HFF-Myc (cell line): ENCODE data around the gene AICDA.

Experiments
- DNase-seq: peaks from one replicate; pipeline ENCODE4 v3.0.0-alpha.2; 2011; ENCODE audit warnings: low read depth; ENCODE audit errors: extremely low read depth
- H3K4me3 ChIP-seq: replicated peaks from 2 replicates; pipeline ENCODE4 v1.5.1; 2011; ENCODE audit warnings: low read depth, mild to moderate bottlenecking, control low read depth, low read length
- TF ChIP-seq, protein P1 (sequence below): IDR thresholded peaks from 2 replicates; pipeline ENCODE4 v1.5.1; 2012; ENCODE audit warnings: mild to moderate bottlenecking, low read depth, low read length, control low read depth; ENCODE audit errors: missing control alignments

AICDA gene

DNA sequence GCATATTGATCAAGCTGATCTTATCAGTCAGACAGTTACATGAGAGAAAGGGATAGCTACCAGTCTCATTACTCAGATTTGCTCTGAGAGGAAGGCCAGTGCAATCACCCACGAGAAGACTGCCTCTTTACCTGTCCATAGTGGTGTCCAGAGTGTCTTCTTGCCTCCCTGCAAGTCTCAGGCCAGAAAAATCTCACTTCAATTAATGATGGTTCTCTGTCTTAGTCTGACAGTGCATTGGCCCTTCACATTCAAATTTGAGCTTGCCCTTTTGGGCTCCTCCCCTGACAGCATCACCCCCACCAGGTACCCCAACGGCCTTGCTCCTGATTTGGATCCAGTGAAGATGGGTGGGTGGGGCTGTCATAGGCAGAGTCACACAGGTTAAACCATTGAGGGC, at the start of gene AICDA:
Gene AICDA (minus strand): TSS at position 231 of the 400 bp plus-strand sequence. CDS start 92 bp downstream, at position 139.
- TF ChIP-seq, protein P1, sequence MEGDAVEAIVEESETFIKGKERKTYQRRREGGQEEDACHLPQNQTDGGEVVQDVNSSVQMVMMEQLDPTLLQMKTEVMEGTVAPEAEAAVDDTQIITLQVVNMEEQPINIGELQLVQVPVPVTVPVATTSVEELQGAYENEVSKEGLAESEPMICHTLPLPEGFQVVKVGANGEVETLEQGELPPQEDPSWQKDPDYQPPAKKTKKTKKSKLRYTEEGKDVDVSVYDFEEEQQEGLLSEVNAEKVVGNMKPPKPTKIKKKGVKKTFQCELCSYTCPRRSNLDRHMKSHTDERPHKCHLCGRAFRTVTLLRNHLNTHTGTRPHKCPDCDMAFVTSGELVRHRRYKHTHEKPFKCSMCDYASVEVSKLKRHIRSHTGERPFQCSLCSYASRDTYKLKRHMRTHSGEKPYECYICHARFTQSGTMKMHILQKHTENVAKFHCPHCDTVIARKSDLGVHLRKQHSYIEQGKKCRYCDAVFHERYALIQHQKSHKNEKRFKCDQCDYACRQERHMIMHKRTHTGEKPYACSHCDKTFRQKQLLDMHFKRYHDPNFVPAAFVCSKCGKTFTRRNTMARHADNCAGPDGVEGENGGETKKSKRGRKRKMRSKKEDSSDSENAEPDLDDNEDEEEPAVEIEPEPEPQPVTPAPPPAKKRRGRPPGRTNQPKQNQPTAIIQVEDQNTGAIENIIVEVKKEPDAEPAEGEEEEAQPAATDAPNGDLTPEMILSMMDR, result no peak
- H3K4me3 ChIP-seq, result no peak within 1 kb of the TSS
- no peak for DNase-seq

DNA sequence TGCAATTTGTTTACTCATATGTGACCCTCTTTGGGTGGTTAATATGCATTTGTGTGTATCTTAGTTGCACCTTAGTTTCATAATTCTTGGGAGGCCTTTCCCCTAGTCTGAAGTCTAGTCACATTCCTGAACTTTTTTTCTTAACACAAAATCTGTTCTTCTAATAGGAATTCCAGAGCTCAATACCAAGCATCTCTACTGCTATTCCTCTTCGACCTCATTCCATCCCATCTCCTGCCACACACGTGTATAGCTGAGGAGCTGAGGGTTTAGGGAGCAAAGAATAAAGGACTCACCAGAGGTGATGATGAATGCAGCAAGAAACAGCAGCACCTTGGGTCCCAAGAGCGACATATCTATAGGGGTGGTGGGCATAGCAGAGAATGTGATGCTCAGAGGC, 49.1 kb upstream of the AICDA start:
- no peak for DNase-seq
- H3K4me3 ChIP-seq, result no peak overlapping the region

DNA sequence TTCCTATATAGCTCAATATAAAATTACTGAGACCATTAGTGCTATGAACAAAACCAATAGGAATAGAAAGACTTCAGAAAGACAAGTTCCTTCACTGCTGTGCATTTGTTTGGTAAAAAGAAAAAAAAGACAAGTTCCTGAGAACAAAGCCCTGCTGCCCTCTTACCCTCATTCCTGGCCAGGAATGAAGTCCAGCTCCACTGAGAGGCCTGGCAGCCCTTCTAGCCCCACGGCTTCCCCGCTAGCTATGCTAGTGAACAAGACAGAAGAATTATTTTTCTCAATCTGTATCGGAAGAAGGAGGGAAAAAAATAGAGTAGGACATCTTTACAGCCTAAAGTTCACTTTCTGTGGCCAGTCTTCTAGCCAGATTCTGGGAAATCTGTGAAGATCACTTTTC, 48.4 kb upstream of the AICDA start:
- no peak for DNase-seq
- no peak overlapping the region for H3K4me3 ChIP-seq
- TF ChIP-seq, protein P1, result no peak

More for the DNA sequence above, 49.1 kb upstream of the AICDA start:
- TF ChIP-seq, protein P1, result no peak

DNA sequence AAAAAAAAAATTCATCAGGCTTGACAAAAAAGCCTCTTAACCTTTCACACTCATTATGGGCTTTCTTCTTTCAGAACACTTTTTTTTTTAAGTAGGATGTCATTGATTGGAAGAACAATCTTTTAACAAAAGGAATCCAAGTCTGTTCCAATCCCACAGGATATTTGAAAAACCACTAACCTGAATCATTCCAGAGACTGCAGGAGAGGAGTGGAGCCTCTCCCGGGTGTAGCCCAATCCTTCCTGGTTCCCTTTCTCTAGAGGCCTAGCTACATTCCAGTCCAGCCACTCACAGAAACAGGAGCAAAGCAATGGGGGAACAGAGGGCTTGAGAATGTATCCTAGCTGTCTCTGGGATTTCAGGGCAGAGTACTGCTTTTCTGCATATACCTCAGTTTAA, 45.7 kb upstream of the AICDA start:
- no peak for DNase-seq
- H3K4me3 ChIP-seq, result no peak overlapping the region
- TF ChIP-seq, protein P1, result no peak

DNA sequence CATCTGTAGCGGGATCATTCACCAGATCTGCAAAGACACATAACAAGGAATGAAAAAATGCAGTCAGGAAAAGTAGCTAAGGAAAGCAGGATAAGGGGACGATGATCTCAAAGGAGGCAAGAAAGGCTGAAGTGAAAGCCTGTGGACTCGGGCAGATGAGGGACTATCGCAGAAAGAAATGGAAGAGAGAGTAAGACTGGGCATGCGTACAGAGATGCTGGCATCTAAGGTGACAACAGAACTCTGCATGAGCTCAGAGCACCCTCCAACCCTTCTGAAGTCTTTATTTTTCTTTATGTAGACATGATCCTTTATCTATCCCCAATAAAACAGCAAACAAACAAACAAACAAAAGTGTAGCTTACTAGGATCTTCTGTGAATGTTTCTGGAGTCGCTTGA, 42.8 kb upstream of the AICDA start:
- TF ChIP-seq, protein P1, result no peak
- DNase-seq, result no peak
- no peak overlapping the region for H3K4me3 ChIP-seq

DNA sequence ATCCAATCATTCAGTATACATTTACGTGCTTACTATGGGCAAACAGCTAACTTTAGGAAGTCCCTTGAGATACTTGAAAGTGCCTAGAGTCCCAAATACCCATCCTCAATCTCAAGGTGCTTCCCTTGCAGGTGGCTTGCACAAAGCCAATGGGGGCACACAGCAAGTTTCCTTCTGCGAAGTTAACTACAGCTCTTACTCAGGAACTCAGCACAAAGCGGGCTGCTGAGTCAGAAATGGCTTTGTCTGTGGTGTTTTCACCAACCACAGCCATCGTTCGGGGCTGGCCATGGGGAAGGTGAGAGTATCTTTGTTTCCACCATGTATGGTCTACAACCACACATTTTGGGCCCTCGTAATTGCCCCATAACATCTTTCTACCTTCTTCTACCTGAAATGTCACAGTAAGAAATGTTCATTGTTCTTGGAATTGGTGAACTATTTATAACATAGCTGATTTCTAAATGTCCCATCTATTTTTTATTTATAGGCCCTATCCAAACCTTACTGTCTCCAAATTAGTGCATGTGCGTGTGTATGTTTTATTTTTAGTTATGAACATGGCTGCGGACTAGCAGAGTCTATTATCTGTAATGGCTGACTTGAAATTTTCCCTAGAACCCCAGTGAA, 36.0 kb upstream of the AICDA start:
- no peak for DNase-seq
- TF ChIP-seq, protein P1, result no peak
- H3K4me3 ChIP-seq, result no peak overlapping the region

DNA sequence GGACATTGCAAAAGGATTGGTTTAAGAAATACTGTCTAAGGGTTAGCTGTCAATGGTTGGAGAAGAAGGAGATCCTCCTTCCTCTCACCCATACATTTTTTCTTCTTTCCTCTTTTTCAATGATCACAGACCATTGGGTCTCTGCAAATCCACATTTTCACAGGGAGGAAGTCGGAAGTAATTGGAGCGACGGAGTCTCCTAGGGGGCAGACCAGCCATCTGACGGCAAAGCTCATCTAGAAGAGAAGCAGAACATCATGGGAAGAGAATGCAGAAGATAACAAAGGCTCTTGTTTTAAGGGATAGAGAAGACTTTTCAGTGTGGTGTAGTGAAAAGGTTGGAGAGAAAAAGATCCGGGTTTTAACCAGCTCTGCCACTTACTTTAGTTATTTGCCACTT, 35.3 kb upstream of the AICDA start:
- TF ChIP-seq, protein P1, result no peak
- no peak for DNase-seq
- no peak overlapping the region for H3K4me3 ChIP-seq
